Measurements from ENCODE around the gene PYURF. TPM values are rescaled to one million over a fixed set of nuclear protein-coding genes. Genes with fewer than 3 reads are reported as not detected.

PYURF gene
- total and polyA plus RNA-seq, 9 of the 15 experiments (the other 6 are each of a cell fraction or from before 2014, with no cell fraction given), result 22.5 to 199 (median 108) TPM

DNA sequence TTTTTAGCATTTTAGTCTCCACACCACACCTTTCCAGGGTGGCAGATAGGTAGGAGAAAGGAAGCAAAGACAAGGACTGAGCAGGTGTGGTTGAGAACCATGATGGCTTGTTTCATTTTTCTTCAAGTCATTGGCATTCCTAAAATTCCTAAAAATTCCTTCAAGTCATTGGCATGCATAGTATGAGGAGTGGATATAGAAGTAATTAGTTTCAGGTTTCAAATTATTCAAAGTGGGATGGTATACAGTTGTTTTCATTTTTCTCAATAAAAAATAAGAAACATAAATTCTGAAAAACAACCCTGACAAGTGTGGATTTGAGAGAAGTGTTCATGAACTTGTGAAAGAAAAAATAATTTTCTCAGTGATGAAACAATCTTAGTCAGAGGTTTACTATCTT, 46.4 kb upstream of the PYURF start (continued):
- TF ChIP-seq ZNF124 (CRISPR knock-in tag; IDR thresholded peaks at IDR 0.05) (no peak), ADNP (tag; IDR thresholded peaks at IDR 0.05) (no peak), LARP7 (IDR thresholded peaks at IDR 0.05) (no peak), ZNF311 (CRISPR knock-in tag; IDR thresholded peaks at IDR 0.05) (no peak), MCM7 (IDR thresholded peaks at IDR 0.05) (no peak), NR2C2 (CRISPR knock-in tag; IDR thresholded peaks at IDR 0.05) (no peak), NR2C2 (tag; IDR thresholded peaks at IDR 0.05) (no peak)
- TF ChIP-seq, protein P1, sequence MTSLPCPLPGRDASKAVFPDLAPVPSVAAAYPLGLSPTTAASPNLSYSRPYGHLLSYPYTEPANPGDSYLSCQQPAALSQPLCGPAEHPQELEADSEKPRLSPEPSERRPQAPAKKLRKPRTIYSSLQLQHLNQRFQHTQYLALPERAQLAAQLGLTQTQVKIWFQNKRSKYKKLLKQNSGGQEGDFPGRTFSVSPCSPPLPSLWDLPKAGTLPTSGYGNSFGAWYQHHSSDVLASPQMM (CRISPR knock-in tag; IDR thresholded peaks at IDR 0.05), result no peak
- TF ChIP-seq, protein P2, sequence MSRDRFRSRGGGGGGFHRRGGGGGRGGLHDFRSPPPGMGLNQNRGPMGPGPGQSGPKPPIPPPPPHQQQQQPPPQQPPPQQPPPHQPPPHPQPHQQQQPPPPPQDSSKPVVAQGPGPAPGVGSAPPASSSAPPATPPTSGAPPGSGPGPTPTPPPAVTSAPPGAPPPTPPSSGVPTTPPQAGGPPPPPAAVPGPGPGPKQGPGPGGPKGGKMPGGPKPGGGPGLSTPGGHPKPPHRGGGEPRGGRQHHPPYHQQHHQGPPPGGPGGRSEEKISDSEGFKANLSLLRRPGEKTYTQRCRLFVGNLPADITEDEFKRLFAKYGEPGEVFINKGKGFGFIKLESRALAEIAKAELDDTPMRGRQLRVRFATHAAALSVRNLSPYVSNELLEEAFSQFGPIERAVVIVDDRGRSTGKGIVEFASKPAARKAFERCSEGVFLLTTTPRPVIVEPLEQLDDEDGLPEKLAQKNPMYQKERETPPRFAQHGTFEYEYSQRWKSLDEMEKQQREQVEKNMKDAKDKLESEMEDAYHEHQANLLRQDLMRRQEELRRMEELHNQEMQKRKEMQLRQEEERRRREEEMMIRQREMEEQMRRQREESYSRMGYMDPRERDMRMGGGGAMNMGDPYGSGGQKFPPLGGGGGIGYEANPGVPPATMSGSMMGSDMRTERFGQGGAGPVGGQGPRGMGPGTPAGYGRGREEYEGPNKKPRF (IDR thresholded peaks at IDR 0.05; ENCODE audit: low read depth, low read length), result no peak

DNA sequence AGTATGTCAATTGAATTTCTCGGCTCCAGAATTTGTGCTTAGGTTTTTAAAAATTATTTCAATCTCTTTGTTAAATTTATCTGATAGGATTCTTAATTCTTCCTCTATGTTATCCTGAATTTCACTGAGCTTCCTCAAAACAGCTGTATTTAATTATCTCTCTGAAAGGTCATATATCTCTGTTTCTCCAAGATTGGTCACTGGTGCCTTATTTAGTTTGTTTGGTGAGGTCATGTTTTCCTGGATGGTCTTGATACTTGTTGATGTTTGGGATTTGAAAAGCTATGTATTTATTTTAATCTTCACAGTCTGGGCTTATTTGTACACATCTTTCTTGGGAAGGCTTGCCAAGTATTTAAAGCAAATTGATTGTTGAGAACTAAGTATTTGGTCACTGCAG, 44.0 kb upstream of the PYURF start:
- TF ChIP-seq SAP30 (IDR thresholded peaks at IDR 0.05; ENCODE audit: borderline replicate concordance, insufficient read depth, low read depth, low read length, poor library complexity, severe bottlenecking) (no peak), CREBBP (IDR thresholded peaks at IDR 0.05; ENCODE audit: low read depth, low read length) (no peak)
- no TSS peak for BruUV-seq (replicated peaks)
- no peak overlapping the region for H3K4me3 ChIP-seq
- no peaks in the 10 kb centered on the region for H4K20me1 ChIP-seq (replicated peaks; ENCODE audit: control insufficient read depth, insufficient read depth, low read length)
- no peaks in the 10 kb centered on the region for H3K9me1 ChIP-seq (ENCODE audit: control insufficient read depth, insufficient read depth, low read length)
- in situ Hi-C loops (cut with MboI), result no loop called here
- intact Hi-C loops (cut with micrococcal nuclease), result no loop called here
- POLR2A ChIA-PET, result no interaction called here
- no peaks in the 10 kb centered on the region for H3K4me1 ChIP-seq (replicated peaks in 1 of 2; ENCODE audit: control insufficient read depth in 2 of 2, insufficient read depth in 2 of 2, low read length in 2 of 2)
- 0% methylated on average over 1 of the region's 1 CpG for WGBS (ENCODE audit: insufficient coverage, low coverage, missing lambda C conversion rate)
- ATAC-seq (no peak), DNase-seq (ENCODE audit: extremely low read depth in 1 of 4, low spot score in 3 of 4) (no peak), FAIRE-seq (no peak)
- H3K27me3 ChIP-seq (ENCODE audit: control insufficient read depth in 2 of 2, insufficient read depth in 2 of 2, low read length in 2 of 2), result peaks cover 0 to 12% of the 10 kb centered on the region in 2 experiments; a peak in 2 of 5 replicates
- no peaks in the 10 kb centered on the region for H3K36me3 ChIP-seq (ENCODE audit: control insufficient read depth, insufficient read depth, low read length)
- CTCF ChIA-PET (ENCODE audit: low intra/inter-chr PET ratio), result no interaction called here
- H3K27ac ChIP-seq (ENCODE audit: extremely low read depth, low read depth, low read length), result no peak overlapping the region
- no peak overlapping the region for H2AFZ ChIP-seq (ENCODE audit: low read depth, low read length)
- no peak overlapping the region for H3K4me2 ChIP-seq (ENCODE audit: insufficient read depth, low read length)
- H3K9me3 ChIP-seq (replicated peaks; ENCODE audit: control insufficient read depth, insufficient read depth, low read depth, low read length), result no peaks in the 10 kb centered on the region
- H3K79me2 ChIP-seq (ENCODE audit: control insufficient read depth, insufficient read depth, low read length), result no peaks in the 10 kb centered on the region
- H3K9ac ChIP-seq (ENCODE audit: insufficient read depth in 1 of 2, low read depth in 2 of 2, low read length in 2 of 2), result no peak overlapping the region

All from K562 (cell line).